Measurements from ENCODE around the gene DUS1L.

DUS1L gene

GRCh38 chr17:82080789-82081464 is 15.3 kb upstream of the DUS1L start:
- DNase-seq (ENCODE audit: insufficient read length, low spot score) (no peak), FAIRE-seq (no peak)
- no peak for TF ChIP-seq POLR2A (IDR thresholded peaks at IDR 0.05; ENCODE audit: low read depth, low read length)

DNA sequence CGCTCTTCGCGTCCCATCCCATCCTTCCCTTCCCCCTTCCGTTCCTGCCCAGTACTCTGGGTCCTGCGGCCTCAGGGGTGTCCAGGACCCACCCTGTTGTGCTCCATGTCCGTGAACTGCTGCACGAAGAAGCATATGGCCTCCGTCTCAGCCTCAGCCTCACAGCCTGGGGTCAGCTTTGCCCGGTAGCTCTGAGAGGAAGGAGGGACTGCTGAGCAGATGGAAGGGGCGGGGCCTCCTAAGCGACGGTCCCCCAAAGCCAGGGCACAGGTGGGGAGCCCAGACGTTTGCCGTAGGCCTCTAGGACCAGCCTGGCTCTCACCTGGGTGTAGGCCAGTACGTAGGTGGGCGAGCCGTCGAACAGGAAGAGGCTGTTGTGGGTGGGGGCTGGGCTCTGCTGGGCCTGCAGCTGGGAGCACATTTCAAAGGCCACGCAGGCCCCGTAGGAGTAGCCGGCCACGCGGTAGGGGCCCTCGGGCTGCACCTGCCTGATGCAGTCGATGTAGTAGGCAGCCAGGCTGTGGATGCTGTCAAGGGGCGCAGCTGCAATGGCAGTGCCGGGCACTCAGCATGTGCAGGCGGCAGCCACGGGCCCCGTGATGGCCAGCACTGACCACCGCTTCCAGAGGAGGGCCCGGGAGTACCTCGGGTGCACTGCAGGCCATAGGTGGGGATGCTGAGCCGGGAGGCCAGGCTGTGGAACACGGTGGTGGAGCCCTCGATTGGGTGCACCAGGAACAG is 14.6 kb upstream of the DUS1L start:
- FAIRE-seq, result no peak
- TF ChIP-seq POLR2A (IDR thresholded peaks at IDR 0.05; ENCODE audit: low read depth, low read length), result no peak

DNA sequence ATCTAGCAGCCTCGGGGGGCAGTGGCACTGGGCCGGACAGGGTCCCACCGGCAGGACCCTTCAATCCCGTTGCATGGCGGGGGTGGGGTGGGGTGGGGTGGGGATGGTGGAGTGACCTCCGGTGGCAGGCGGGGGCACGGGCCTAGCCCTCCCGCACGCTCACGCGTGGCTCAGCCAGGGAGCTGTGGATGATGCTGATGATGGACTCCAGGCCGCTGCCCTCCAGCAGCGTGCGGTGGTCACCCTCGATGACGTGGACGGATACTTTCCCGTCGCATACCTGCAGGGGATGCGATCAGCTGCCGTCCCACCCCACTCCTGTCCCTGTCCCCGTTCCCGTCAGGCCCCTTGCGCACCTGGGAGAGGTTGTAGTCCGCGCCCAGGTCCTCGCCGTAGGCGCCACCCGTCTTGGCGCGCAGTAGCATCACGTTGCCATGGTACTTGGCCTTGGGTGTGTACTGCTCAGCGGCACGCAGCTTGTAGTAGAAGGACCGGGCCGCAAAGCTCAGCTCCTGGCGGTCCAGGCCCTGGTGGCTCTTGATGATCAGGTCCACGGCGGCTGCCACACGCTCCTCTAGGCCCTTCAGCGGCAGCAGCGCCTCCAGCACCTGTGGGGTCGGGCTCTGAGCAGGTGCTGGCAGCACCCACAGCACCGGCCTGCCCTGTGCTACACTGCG is 13.5 kb upstream of the DUS1L start:
- TF ChIP-seq POLR2A (IDR thresholded peaks at IDR 0.05; ENCODE audit: low read depth, low read length), result no peak
- no peak for DNase-seq (ENCODE audit: insufficient read length, low spot score)
- no peak for FAIRE-seq

More for the DNA sequence above, 14.6 kb upstream of the DUS1L start:
- DNase-seq (ENCODE audit: insufficient read length, low spot score), result no peak

DNA sequence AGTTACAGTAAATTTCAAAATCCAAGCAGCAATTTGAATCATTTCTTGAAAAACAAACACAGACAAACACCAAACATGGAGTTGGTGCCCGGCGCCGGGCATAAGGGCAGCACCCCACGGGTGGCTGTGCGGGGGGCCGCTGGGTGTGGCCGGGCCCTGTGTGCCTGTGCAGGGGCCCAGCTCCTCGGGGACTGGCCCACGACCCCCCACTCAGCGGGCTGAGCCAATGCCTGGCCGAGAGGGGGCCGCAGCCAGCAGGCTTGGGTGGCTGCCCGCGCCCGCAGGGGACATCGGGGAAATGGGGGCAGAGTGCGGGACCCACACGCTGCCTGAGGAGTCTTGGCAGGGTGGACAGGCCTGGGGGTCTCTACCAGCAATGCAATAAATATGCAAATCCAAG is 12.8 kb upstream of the DUS1L start:
- DNase-seq (ENCODE audit: insufficient read length, low spot score) (no peak), FAIRE-seq (no peak)
- TF ChIP-seq POLR2A (IDR thresholded peaks at IDR 0.05; ENCODE audit: low read depth, low read length), result no peak

GRCh38 chr17:82077617-82078358 is 12.2 kb upstream of the DUS1L start:
- no peak for DNase-seq (ENCODE audit: insufficient read length, low spot score)
- FAIRE-seq, result no peak

GRCh38 chr17:82076785-82077591 is 11.4 kb upstream of the DUS1L start:
- no peak for FAIRE-seq
- no peak for DNase-seq (ENCODE audit: insufficient read length, low spot score)
- no peak for TF ChIP-seq POLR2A (IDR thresholded peaks at IDR 0.05; ENCODE audit: low read depth, low read length)

More at GRCh38 chr17:82077617-82078358, 12.2 kb upstream of the DUS1L start:
- TF ChIP-seq POLR2A (IDR thresholded peaks at IDR 0.05; ENCODE audit: low read depth, low read length), result no peak

DNA sequence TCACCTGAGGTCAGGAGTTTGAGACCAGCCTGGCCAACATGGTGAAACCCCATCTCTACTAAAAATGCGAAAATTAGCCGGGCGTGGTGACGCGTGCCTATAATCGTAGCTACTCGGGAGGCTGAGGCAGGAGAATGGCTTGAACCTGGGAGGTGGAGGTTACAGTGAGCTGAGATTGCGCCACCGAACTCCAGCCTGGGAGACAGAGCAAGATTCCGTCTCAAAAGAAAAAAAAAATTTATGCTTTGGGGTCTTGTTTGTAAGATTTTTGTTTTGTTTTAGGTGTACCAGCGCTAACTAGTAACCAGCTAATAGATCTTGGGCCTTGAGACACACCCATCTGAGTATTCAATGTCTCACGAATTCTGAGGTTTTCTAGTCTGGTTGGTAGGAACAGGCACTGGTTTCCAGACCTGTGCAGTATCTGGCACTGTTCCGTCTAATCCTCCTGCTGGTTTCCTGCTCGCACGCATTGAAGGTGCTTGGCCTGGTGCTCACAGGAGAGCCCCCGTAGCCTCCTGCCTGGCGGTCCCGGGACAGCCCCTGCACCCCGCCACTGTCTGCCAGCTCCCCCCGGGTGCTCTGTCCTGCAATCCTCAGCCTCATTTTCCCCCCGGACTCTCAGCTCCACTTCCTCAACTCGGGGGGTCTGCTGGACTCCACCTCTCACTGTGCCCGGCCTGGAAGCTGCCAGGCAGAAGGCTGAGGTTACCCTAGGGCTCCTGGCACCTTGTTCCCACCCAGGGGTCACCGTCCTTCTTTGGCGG is 10.6 kb upstream of the DUS1L start:
- no peak for TF ChIP-seq POLR2A (IDR thresholded peaks at IDR 0.05; ENCODE audit: low read depth, low read length)
- no peak for DNase-seq (ENCODE audit: insufficient read length, low spot score)
- FAIRE-seq, result no peak

DNA sequence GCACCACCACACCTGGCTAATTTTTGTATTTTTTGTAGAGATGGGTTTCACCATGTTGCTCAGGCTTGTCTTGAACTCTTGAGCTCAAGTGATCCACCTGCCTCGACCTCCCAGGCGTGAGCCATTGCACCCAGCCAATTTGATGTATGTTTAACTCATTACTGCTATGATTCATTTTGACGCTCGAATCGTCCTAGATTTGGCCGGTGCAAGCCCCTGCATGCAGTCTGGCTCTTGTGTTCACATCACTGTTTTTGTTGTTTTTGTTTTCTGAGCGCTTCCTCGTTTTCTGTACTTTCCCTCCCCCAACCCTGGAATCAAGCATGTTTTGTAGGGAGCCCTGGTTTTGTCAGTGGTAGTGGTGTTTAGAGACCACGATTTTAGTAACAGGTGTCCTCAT is 7.8 kb upstream of the DUS1L start:
- DNase-seq (ENCODE audit: insufficient read length, low spot score) (no peak), FAIRE-seq (no peak)
- TF ChIP-seq POLR2A (IDR thresholded peaks at IDR 0.05; ENCODE audit: low read depth, low read length), result no peak

GRCh38 chr17:82072827-82073226 is 7.2 kb upstream of the DUS1L start:
- FAIRE-seq (no peak), DNase-seq (ENCODE audit: insufficient read length, low spot score) (no peak)
- TF ChIP-seq POLR2A (IDR thresholded peaks at IDR 0.05; ENCODE audit: low read depth, low read length), result no peak

GRCh38 chr17:82070611-82071010 is 5.0 kb upstream of the DUS1L start:
- FAIRE-seq, result no peak
- no peak for DNase-seq (ENCODE audit: insufficient read length, low spot score)
- TF ChIP-seq POLR2A (IDR thresholded peaks at IDR 0.05; ENCODE audit: low read depth, low read length), result no peak

- DNase-seq (ENCODE audit: insufficient read length, low spot score) (peak; percentile 65), FAIRE-seq (no peak)
- TF ChIP-seq POLR2A (IDR thresholded peaks at IDR 0.05; ENCODE audit: low read depth, low read length), result no peak
These were observed 389 bp downstream of the DUS1L start for GRCh38 chr17:82065193-82065637.

GRCh38 chr17:82064433-82065192 is 991 bp downstream of the DUS1L start:
- DNase-seq (ENCODE audit: insufficient read length, low spot score), result no peak
- no peak for FAIRE-seq
- no peak for TF ChIP-seq POLR2A (IDR thresholded peaks at IDR 0.05; ENCODE audit: low read depth, low read length)
